Fibroblast of skin of back (primary cell): Measurements from ENCODE around the gene PARD6B.
"Not testable (repeated sequence)": the region's sequence is repeated elsewhere in the genome, so short reads cannot be mapped to it uniquely, and the experiment has no call there.

Experiments used
- DNase-seq: peaks from one replicate; pipeline ENCODE4 v3.0.0-alpha.2; 2013

PARD6B gene

GRCh38 chr20:50800986-50801746, 69.8 kb downstream of the PARD6B start:
- not testable (repeated sequence) for DNase-seq

GRCh38 chr20:50801747-50802125, 70.4 kb downstream of the PARD6B start:
- DNase-seq = no peak

GRCh38 chr20:50802289-50802688, 70.9 kb downstream of the PARD6B start:
- no peak for DNase-seq

GRCh38 chr20:50804437-50805348, 73.3 kb downstream of the PARD6B start:
- no peak for DNase-seq

GRCh38 chr20:50805349-50805684, 73.9 kb downstream of the PARD6B start:
- DNase-seq = no peak

- DNase-seq = no peak
These were observed 74.9 kb downstream of the PARD6B start for GRCh38 chr20:50806126-50806768.
